KMS-11 (cell line): ENCODE data around the gene VSTM4.

Experiments used
- H2AFZ ChIP-seq: fragments of 200-600 bp; sonication (generic); 2 replicates; pipeline ENCODE4 v1.6.1; 2016; ENCODE audit warnings: antibody characterized with exemption, mixed run types, low read depth
- H3K27ac ChIP-seq: fragments of 200-600 bp; sonication (generic); 2 replicates; pipeline ENCODE4 v1.6.1; 2016; ENCODE audit warnings: mild to moderate bottlenecking, mixed run types
- H3K27me3 ChIP-seq: fragments of 200-600 bp; sonication (generic); 2 replicates; pipeline ENCODE4 v1.6.1; 2017; ENCODE audit warnings: mild to moderate bottlenecking, low read depth, mixed run types, moderate library complexity; ENCODE audit not compliant: insufficient read depth
- H3K36me3 ChIP-seq: fragments of 200-600 bp; sonication (generic); 2 replicates; pipeline ENCODE4 v1.6.1; 2017; ENCODE audit warnings: mild to moderate bottlenecking, mixed run types; ENCODE audit not compliant: insufficient read depth
- H3K4me1 ChIP-seq: fragments of 200-600 bp; sonication (generic); 2 replicates; pipeline ENCODE4 v1.6.1; 2016; ENCODE audit warnings: mild to moderate bottlenecking, low read depth, mixed run types; ENCODE audit not compliant: poor library complexity, severe bottlenecking
- H3K4me2 ChIP-seq: fragments of 200-600 bp; sonication (generic); 2 replicates; pipeline ENCODE4 v1.7.0; 2016; ENCODE audit warnings: mild to moderate bottlenecking, mixed run types
- H3K4me3 ChIP-seq: fragments of 200-600 bp; sonication (generic); IDR thresholded peaks from 2 replicates; pipeline ENCODE4 v1.6.1; 2017; ENCODE audit warnings: low read depth, low read length, mixed read lengths; ENCODE audit not compliant: insufficient read depth
- H3K79me2 ChIP-seq: fragments of 200-600 bp; sonication (generic); 2 replicates; pipeline ENCODE4 v1.6.1; 2016; ENCODE audit warnings: low read depth, mixed run types; ENCODE audit not compliant: insufficient read depth
- H3K9ac ChIP-seq: fragments of 200-600 bp; sonication (generic); 2 replicates; pipeline ENCODE4 v1.6.1; 2016; ENCODE audit warnings: mild to moderate bottlenecking, mixed run types
- H4K20me1 ChIP-seq: fragments of 200-600 bp; sonication (generic); 2 replicates; pipeline ENCODE4 v1.6.1; 2016; ENCODE audit warnings: mild to moderate bottlenecking, mixed run types; ENCODE audit not compliant: insufficient read depth
- TF ChIP-seq, protein P1 (sequence below): fragments of 200-600 bp; sonication (generic); conservative IDR thresholded peaks from 2 replicates; pipeline ENCODE4 v1.6.1; 2017; ENCODE audit warnings: low read depth, mild to moderate bottlenecking, antibody characterized with exemption, low read length, moderate library complexity, mixed read lengths

The VSTM4 gene

GRCh38 chr10:49096890-49097445 is 18.4 kb downstream of the VSTM4 start:
- Histone ChIP-seq H3K9ac (no peak overlapping the region), H4K20me1 (no peaks in the 10 kb centered on the region), H3K27me3 (no peaks in the 10 kb centered on the region), H3K79me2 (no peaks in the 10 kb centered on the region), H3K4me1 (no peaks in the 10 kb centered on the region), H3K4me2 (no peak overlapping the region), H3K36me3 (no peaks in the 10 kb centered on the region), H2AFZ (no peak overlapping the region), H3K27ac (no peak overlapping the region), H3K4me3 (no peak overlapping the region)
- TF ChIP-seq, protein P1, sequence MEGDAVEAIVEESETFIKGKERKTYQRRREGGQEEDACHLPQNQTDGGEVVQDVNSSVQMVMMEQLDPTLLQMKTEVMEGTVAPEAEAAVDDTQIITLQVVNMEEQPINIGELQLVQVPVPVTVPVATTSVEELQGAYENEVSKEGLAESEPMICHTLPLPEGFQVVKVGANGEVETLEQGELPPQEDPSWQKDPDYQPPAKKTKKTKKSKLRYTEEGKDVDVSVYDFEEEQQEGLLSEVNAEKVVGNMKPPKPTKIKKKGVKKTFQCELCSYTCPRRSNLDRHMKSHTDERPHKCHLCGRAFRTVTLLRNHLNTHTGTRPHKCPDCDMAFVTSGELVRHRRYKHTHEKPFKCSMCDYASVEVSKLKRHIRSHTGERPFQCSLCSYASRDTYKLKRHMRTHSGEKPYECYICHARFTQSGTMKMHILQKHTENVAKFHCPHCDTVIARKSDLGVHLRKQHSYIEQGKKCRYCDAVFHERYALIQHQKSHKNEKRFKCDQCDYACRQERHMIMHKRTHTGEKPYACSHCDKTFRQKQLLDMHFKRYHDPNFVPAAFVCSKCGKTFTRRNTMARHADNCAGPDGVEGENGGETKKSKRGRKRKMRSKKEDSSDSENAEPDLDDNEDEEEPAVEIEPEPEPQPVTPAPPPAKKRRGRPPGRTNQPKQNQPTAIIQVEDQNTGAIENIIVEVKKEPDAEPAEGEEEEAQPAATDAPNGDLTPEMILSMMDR, result no peak

- H3K27me3 ChIP-seq, result no peaks in the 10 kb centered on the region
- H4K20me1 ChIP-seq, result no peaks in the 10 kb centered on the region
- no peaks in the 10 kb centered on the region for H3K4me1 ChIP-seq
- H3K4me3 ChIP-seq, result no peak overlapping the region
- no peak overlapping the region for H3K27ac ChIP-seq
- TF ChIP-seq, protein P1, result no peak
- no peaks in the 10 kb centered on the region for H3K36me3 ChIP-seq
- no peak overlapping the region for H3K4me2 ChIP-seq
- H2AFZ ChIP-seq, result no peak overlapping the region
- no peak overlapping the region for H3K9ac ChIP-seq
- no peaks in the 10 kb centered on the region for H3K79me2 ChIP-seq
Observed at GRCh38 chr10:49094646-49095045, 20.7 kb downstream of the VSTM4 start.

- Histone ChIP-seq H3K9ac (no peak overlapping the region), H3K36me3 (no peaks in the 10 kb centered on the region), H3K79me2 (no peaks in the 10 kb centered on the region), H3K27me3 (no peaks in the 10 kb centered on the region), H4K20me1 (no peaks in the 10 kb centered on the region), H3K4me3 (no peak overlapping the region), H3K4me1 (no peaks in the 10 kb centered on the region), H2AFZ (no peak overlapping the region), H3K4me2 (no peak overlapping the region), H3K27ac (no peak overlapping the region)
- TF ChIP-seq, protein P1, result no peak
Observed at GRCh38 chr10:49093922-49094321, 21.4 kb downstream of the VSTM4 start.

DNA sequence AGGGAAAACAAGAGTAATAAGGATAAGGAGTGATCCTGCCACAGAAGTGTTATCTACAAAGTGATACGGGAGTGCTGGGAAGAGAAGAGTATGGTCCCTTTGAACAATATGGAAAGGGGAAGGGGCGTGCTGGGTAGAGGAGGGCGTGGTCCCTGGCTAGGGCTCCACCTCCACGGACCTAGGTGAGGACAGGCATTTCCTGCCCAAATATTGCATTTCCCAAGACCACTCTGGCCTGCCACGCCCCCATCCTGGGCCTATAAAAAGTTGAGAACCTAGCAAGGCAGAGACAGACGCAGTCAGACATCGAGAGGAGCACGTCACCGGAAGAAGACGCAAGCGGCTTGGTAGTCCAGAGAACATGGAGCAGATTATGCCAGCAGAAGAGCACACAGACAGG is 22.8 kb downstream of the VSTM4 start:
- H3K9ac ChIP-seq, result no peak overlapping the region
- no peak overlapping the region for H2AFZ ChIP-seq
- no peak overlapping the region for H3K4me3 ChIP-seq
- TF ChIP-seq, protein P1, result no peak
- H3K79me2 ChIP-seq, result no peaks in the 10 kb centered on the region
- no peak overlapping the region for H3K4me2 ChIP-seq
- no peaks in the 10 kb centered on the region for H4K20me1 ChIP-seq
- no peaks in the 10 kb centered on the region for H3K4me1 ChIP-seq
- H3K27me3 ChIP-seq, result no peaks in the 10 kb centered on the region
- no peak overlapping the region for H3K27ac ChIP-seq
- no peaks in the 10 kb centered on the region for H3K36me3 ChIP-seq
